HG03095 (cell line): ENCODE measurements around the gene OBSCN.

Source experiments
- ATAC-seq: cut with Tn5 transposase; IDR thresholded peaks from one replicate; pipeline ENCODE4 v1.9.1; 2021; ENCODE audit warnings: moderate library complexity; ENCODE audit not compliant: unreplicated experiment

The OBSCN gene

DNA sequence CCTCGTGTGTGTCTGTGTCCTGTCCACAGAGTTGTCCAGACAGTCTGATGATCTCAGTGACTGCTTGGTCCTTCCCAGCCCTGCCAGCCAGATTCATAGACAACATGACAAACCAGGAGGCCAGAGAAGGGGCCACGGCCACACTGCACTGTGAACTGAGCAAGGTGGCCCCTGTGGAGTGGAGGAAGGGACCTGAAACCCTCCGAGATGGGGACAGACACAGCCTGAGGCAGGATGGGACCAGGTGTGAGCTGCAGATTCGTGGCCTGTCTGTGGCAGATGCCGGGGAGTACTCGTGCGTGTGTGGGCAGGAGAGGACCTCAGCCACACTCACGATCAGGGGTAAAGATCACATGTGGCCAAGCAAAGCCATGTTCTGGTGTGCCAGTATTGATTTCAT lies 96.4 kb downstream of the OBSCN start:
- no peak for ATAC-seq

DNA sequence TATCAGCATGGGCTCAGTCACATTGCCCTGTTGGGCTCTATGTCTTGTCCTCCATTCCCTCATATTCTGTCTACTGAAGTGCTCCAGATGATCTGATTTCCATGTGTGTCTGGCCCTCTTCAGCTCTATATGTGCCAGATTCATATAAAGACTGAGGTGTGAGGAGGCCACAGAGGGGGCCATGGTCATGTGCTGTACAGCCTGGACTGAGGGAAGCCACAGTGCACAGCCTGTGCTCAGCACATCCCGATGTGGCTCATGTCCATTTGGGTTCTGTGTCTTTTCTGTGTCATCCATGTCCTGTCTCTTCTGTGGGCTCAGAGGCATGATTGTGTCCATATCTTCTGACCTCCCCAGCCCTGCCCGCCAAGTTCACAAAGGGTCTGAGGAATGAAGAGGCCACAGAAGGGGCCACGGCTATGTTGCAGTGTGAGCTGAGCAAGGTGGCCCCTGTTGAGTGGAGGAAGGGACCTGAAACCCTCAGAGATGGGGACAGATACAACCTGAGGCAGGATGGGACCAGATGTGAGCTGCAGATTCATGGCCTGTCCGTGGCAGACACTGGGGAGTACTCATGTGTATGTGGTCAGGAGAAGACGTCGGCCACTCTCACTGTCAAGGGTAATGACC lies 97.0 kb downstream of the OBSCN start:
- ATAC-seq = no peak

DNA sequence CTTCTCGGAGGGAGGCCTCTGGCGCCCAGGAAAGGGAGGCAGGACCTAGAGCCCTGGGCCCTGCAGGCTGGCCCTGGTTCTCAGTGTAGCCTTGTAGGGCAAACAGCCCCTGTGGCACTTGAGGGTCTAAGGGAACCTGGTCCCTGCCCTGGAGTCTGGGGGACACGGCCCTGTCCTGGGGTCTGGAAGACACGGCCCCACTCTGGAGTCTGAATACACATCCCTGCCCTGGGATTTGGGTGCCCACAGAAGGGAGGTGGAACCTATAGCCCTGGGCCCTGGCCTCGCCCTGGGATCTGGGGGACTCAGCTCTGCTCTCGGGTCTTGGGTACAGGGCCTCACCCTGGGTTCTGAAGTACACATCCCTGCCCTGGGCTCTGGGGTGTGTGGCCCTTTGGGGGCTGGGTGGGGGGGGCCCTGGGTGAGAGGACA lies 97.9 kb downstream of the OBSCN start:
- no peak for ATAC-seq

DNA sequence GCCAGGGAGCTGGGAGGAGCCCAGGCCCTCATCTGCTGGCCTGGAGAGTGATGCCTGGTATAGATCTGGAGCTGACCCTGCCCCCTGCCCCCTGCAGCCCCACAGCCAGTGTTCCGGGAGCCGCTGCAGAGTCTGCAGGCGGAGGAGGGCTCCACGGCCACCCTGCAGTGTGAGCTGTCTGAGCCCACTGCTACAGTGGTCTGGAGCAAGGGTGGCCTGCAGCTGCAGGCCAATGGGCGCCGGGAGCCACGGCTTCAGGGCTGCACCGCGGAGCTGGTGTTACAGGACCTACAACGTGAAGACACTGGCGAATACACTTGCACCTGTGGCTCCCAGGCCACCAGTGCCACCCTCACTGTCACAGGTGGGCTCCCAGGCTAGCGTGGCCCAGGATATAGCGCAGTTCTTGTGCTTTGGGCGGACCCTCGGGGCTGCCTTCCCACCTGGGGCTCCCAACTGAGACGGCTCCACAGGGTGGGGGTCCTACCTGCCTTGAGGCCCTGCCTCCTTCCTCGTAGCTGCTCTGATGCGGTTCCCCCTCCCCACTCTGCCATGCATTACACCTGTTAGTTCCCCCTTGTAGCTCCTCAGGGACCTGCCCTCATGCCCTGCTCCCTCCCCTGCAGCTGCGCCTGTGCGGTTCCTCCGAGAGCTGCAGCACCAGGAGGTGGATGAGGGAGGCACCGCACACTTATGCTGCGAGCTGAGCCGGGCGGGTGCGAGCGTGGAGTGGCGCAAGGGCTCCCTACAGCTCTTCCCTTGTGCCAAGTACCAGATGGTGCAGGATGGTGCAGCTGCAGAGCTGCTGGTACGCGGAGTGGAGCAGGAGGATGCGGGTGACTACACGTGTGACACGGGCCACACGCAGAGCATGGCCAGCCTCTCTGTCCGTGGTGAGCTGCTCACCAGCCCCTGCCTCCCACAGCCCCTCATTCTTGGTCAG lies 98.7 kb downstream of the OBSCN start:
- ATAC-seq = no peak

DNA sequence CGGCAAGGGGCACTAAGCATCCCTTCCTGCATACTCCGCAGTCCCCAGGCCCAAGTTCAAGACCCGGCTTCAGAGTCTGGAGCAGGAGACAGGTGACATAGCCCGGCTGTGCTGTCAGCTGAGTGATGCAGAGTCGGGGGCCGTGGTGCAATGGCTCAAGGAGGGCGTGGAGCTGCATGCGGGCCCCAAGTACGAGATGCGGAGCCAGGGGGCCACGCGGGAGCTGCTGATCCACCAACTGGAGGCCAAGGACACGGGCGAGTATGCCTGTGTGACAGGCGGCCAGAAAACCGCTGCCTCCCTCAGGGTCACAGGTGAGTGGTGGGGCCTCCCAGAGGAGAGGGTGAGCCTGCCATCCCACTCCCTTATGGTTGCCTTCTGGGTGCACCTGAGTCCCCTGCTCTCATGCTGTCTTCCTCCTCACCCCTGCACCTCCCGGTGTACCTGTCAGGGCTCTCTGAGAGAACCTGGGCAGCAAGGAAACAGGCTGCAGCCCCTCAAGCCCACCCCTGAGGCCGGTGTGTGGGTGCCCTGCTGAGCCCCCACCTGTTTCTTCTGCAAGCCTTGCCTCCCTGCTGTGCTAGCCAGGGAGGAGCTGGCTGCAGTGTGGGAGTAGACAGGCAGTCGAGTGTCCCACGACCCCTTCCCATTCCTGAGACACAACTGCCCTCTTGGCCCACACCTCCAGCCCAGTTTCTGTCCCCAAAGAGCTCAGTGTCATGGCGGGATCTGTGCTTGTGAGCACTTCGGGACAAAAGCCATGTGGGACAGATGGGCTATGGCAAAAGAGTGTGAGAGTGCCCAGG lies 99.6 kb downstream of the OBSCN start:
- ATAC-seq = no peak

DNA sequence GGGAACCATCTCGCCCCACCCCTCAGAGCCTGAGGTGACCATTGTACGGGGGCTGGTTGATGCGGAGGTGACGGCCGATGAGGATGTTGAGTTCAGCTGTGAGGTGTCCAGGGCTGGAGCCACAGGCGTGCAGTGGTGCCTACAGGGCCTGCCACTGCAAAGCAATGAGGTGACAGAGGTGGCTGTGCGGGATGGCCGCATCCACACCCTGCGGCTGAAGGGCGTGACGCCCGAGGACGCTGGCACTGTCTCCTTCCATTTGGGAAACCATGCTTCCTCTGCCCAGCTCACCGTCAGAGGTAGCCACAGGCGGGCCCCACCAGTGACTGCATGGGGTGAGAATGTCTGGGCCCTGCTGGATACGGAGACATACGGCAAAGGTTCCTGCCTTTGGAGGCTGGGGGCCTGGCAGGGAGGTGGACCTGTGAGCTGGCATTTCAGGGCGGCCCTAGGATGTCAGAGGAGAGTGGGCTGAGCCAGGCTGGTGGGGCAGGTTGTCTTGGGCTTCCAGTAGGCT lies 100.3 kb downstream of the OBSCN start:
- no peak for ATAC-seq

DNA sequence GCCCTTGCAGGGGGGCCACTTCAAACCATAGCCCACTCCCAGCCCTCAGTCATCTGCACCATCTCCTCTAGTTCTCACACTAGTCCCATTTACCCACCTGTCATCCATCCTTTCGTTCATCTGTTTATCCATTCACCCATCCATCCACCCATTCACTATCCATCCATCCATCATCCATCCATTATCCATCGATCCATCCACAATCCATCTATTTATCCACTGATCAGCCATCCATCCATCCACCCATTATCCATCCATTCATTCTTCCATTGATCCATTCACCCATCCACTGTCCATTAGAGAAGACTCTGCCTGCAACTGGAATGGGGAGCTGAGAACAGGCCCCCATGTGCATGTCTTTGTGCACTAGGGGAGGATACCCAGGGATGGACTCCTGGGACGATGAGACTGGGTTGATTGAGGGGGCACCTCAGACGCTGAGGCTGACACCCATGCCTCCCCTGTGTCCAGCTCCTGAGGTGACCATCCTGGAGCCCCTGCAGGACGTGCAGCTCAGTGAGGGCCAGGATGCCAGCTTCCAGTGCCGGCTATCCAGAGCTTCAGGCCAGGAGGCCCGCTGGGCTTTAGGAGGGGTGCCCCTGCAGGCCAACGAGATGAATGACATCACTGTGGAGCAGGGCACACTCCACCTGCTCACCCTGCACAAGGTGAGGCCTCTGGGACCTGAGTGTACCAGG lies 100.9 kb downstream of the OBSCN start:
- no peak for ATAC-seq

DNA sequence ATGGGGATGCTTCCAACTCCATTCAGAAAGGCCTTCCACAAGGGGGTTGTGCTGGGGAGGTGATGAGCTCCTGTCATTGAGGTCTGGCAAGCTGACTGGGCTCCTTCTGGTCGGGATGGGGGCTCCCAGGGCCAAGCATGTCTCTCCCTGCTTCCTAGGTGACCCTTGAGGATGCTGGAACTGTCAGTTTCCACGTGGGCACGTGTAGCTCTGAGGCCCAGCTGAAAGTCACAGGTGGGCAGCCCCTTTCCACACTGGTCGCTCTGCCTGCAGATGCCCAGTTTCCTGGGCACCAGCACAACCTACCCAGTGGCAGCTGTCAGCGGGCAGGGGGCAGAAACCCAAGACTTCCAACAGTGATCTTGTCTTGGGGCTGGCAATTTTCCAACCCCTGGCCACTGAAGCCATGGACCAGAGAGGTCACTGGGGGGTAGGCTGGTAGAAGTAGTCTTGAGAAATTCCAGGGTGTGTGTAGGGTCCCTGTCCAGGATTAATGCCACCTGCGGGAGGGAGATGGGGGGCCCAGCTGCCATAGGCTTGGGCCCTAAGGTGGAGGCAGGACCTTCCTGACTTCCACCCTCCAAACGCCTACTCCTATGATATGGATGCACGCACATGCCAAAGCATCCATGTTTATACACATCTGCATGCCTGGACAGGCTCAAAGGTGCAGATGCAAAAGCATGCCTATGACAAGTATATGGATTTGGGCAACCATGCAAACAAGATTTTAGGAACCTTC lies 101.7 kb downstream of the OBSCN start:
- ATAC-seq = no peak

DNA sequence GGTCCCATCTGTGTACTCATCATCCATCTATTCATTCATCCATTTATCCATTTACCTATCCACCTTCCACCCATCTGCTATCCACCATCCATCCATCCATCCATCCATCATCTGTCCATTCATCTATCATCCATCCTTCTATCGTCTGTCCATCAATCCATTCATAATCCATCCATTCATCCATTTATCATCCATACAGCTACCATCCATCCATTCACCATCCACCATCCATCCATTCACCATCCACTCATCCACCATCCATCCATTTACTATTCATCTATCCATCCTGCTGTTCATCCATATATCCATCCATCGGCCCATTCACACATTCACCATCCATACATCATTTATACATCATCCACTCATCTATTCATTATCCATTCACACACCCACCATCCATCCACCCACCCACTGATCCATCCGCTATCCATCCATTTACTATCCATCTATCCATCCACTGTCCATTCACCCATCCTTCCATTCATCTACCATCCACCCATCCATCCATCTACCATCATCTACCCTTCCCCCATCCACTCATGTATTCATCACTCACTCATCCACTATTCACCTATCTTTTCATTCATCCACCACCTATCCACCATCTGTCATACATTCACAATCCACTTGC lies 102.4 kb downstream of the OBSCN start:
- ATAC-seq = no peak

DNA sequence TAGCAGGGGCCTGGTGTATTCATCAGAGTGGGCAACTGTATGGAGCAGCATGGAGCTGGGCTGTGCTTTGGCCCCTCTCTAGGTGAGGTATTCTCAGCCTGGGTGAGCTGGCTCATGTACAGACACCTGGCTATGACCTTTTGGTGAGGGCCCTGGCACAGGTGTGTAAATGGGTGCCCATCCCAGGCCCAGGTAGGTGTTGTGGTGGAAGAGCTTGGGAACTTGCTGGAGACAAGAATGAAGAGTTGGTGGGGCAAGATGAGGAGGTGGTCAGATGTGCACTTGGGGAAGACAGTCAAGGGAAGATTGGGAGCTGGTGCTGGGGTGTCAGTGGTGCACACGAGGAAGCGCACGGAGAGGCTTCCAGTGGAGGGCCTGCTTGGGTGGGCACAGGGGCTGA lies 103.2 kb downstream of the OBSCN start:
- no peak for ATAC-seq

DNA sequence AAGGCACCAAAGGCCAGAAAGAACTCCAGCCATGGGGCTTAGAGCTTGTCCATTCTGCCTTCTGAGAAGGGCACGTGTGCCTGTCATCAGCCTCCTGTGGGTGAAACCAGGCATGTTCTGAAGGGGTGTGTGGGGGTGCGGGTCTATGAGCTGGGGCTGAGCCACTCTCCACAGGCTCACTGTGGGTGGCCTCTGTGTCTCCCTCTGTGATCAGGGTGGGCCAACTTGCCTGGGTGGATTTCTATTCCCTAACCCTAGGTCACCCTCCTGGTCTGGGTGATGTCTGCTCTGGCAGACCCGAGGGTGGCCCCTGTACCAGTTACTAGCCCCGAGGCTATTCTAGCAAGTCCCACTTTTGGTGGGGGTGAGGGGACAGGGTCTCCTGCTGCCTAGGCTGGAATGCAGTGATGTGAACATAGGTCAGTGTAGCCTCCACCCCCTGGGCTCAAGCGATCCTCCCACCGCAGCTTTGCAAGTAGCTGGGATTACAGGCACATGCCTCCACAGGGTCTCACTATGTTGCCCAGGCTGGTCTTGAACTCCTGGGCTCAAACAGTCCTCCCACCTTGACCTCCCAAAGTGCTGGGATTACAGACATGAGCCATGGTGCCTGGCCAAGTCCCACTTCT lies 104.4 kb downstream of the OBSCN start:
- no peak for ATAC-seq

DNA sequence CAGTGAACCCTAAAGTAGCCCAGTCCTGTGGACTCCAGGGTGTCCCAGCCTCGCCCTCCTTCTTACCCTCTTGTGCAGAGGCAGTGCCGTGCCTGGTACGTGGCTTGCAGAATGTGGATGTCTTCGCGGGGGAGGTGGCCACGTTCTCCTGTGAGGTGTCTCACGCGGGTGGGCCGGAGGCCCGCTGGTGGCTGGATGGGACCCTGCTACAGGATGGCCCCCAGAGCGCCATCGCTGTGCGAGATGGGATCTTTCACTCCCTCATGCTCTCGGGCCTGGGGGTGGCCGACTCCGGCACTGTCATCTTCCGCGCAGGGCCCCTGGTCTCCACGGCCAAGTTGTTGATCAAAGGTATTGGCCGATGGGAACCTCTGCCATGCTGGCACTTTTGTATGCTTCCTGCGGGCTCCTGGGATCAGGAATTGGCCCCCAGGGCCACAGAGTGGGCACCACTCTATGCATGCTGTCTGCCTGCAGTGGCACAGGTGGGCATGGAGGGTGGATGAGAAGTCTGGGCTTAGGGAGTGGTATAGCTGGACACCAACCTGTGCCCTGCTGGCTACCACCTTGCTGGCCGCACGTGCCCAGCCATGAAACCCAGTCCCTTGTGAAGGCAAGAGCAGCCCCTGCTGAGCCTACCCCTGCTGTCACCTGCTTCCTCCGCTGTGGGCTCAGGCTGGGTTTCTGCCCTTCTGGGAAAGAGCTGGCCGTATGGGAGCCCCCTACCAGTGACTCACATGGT lies 105.9 kb downstream of the OBSCN start:
- no peak for ATAC-seq

DNA sequence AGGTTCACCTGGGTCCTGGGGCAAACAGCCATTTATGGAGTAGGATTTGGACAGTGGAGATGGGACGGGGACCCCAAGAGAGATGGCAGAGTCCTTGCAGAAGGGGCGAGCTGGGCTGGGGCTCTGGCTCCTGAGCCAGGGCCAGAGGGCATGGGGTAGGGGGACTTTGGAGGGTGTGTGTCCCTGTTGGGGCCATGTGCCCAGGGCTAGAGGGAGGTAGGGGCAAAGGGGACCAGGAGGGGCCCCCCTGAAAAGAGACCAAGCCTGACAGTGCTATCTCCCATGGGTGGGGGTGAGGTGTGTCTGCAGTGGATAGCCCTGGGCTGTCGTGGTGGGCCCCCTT lies 106.4 kb downstream of the OBSCN start:
- ATAC-seq = no peak

DNA sequence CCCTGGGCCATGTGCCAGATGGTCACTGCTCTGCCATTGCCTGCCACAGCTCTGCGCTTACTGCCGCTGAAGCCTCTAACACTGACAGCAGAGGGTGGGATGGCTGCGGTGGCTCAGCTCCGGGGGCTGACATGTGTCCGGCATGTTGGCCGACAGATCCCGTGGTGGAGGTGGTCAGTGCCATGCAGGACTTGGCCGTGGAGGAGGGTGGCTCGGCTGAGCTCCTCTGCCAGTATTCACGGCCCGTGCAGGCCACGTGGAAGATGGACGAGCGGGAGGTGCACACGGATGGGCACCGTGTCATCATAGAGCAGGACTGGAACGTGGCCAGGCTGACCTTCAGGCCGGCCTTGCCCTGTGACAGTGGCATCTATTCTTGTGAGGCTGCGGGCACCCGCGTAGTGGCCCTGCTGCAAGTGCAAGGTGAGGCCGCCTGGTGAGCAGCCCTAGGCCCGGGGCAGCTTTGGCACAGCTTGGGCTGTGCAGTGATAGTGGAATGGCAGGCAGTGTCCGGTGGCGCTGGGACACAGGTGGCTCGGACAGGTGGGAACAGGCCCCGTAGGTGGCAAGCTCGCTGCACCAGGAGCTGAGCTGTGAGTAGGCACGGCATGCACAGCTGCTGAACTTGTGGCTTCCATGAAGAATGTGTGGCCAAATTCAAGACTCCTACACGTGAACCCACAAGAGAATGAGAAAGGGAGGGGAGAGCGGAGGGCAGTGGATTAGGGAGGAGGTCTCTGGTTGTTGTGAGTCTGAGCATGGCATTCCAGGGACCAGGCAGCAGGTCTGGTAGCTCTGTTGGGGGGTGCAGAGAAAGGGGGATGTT lies 107.0 kb downstream of the OBSCN start:
- no peak for ATAC-seq

DNA sequence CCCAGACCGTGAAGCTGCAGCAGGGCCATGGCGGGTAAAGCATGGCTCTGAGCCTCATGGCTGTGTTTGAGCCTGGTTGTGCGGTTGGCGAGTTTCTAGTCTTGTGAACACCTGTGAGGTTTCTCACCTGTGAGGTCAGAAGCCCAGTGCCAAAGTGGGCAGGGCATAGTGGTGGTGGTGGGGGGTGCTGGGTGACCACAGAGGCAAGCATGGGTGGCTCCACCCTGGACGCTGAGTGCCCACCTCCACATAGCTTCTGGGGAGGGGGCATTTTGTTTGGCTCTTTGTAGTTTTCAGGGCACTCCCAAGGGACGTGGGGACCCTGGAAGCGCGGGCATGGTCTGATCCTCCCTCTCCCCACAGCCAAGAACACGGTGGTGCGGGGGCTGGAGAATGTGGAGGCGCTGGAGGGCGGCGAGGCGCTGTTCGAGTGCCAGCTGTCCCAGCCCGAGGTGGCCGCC lies 107.7 kb downstream of the OBSCN start:
- no peak for ATAC-seq

DNA sequence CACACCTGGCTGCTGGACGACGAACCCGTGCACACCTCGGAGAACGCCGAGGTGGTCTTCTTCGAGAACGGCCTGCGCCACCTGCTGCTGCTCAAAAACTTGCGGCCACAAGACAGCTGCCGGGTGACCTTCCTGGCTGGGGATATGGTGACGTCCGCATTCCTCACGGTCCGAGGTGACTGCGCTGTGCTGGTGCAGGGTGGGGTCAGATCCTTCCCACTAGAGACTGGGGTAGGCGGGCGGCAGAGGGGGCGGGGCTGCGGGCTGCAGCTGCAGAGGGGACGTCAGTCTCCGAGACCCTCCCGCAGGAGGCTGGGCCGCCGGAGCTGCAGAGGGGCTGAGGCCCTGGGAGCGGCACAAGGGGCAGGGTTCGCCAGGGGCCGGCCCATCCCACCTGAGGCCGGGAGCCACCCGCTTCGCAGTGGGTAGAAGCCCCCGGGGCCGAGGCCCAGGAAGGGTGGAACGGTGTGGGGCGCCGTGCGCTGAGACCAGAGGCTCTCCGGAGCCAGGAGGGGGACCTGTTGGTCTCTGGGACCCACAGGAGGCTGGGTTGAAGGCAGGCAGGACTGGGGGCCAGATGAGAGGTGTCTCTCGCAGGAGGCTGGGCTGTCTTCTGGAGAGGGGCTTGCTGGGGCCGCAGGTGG lies 108.2 kb downstream of the OBSCN start:
- ATAC-seq = no peak
